Heart left ventricle (tissue), 16 donors: ENCODE measurements around the gene SLX4. TPM values are rescaled to one million over a fixed set of nuclear protein-coding genes. Genes with fewer than 3 reads are reported as not detected.

Experiments
- ATAC-seq, 4 donors: fragments of 200-7000 bp; cut with Tn5 transposase; one replicate each; pipeline ENCODE4 v1.9.1; 2020 to 2022; ENCODE audit warnings: moderate library complexity in 4 of 4, mild to moderate bottlenecking in 3 of 4, moderate number of reproducible peaks in 1 of 4
- DNase-seq, 5 donors: peaks; one replicate each; pipeline ENCODE4 v3.0.0-alpha.2; 2020
- H3K27ac ChIP-seq, 12 donors: fragments of 200-600 bp; sonication (generic) in 4 of 12; one replicate each; pipeline versions ENCODE4 v1.5.0 to v1.8.0; 2016 to 2022; ENCODE audit warnings: mild to moderate bottlenecking in 2 of 12
- H3K27me3 ChIP-seq, 9 donors: fragments of 200-600 bp; sonication (generic) in 2 of 9; one replicate each; pipeline versions ENCODE4 v1.5.1 to v1.8.0; 2016 to 2022; ENCODE audit warnings: mild to moderate bottlenecking in 3 of 9
- H3K36me3 ChIP-seq, 9 donors: fragments of 200-600 bp; sonication (generic) in 2 of 9; one replicate each; pipeline versions ENCODE4 v1.5.0 to v1.8.0; 2018 to 2022; ENCODE audit warnings: mild to moderate bottlenecking in 2 of 9
- H3K4me1 ChIP-seq, 12 donors: fragments of 200-600 bp; sonication (generic) in 4 of 12; one replicate each; pipeline versions ENCODE4 v1.5.0 to v1.8.0; 2016 to 2022; ENCODE audit warnings: mild to moderate bottlenecking in 3 of 12
- H3K4me3 ChIP-seq, 12 donors: fragments of 200-600 bp; sonication (generic) in 4 of 12; one replicate each; pipeline versions ENCODE4 v1.5.0 to v1.8.0; 2017 to 2022; ENCODE audit warnings: mild to moderate bottlenecking in 9 of 12, moderate library complexity in 4 of 12
- H3K9me3 ChIP-seq, 12 donors: fragments of 200-600 bp; sonication (generic) in 4 of 12; one replicate each; pipeline versions ENCODE4 v1.5.0 to v1.8.0; 2016 to 2022; ENCODE audit warnings: mild to moderate bottlenecking in 1 of 12
- POLR2A ChIP-seq, 2 donors: fragments of 450-650 bp; IDR thresholded peaks; one replicate each; pipeline ENCODE4 v1.6.1; 2017; ENCODE audit warnings: antibody characterized with exemption in 2 of 2, mild to moderate bottlenecking in 2 of 2, moderate library complexity in 2 of 2
- WGBS, 4 donors: extraction: QIAGEN DNeasy Blood & Tissue Kit in 2 of 4; methylation state at CpG; one replicate each; pipeline versions ENCODE4 v1.1.5 to v1.1.7; 2013 to 2018; 5-methylcytosine and 5-hydroxymethylcytosine counted together
- intact Hi-C, 10 donors: fragments of 100-400 bp; cut with DNase I; formaldehyde crosslinking; loops; one replicate each; pipeline versions ENCODE4 v1.11.1 to v1.14.2; 2022
- polyA plus RNA-seq, 2 donors: library from polyadenylated mRNA; stranded (reverse); fragments of 200-250 nt; gene quantifications; one replicate each; pipeline ENCODE4 v1.2.3, GENCODE V29; 2013
- total RNA-seq, 9 donors: library from RNA; depleted of rRNA in 2 of 9; stranded (reverse); fragments of >200 nt in 2 of 9; fragmentation: NEBNext Ultra II Directional in 3 of 9; extraction: Animal tissue kit (Norgen Biotek cat#: 25700) in 3 of 9; gene quantifications; one replicate each; pipeline versions ENCODE4 v1.1.0 to v1.2.4, GENCODE V29; 2016 to 2023
- TF ChIP-seq, protein P1 (sequence below), 12 donors: fragments of 200-600 bp; sonication (generic) in 4 of 12; IDR thresholded peaks; one replicate each; pipeline versions ENCODE4 v1.5.0 to v1.8.0; 2018 to 2022; ENCODE audit warnings: antibody characterized with exemption in 12 of 12, mild to moderate bottlenecking in 5 of 12
- donor health status: ischemic (EF 13 %, LVEDD 7.1; RV severe dilation, severe dysfunction).
- donor health status: healthy with polysubstance abuse.
- donor health status: DM: no; HTN: yes; CAD: no.
- donor health status: DM: no; HTN: no; CAD: no.
- donor health status: ischemic (EF 25% LVEDD 6.9; RV normal size, moderate dysfunction).
- donor health status: ischemic (EF 25% LVEDD 5.7; RV mildly dilated, moderate dysfunction).
- donor health status: healthy.
- donor health status: DM: yes; HTN: yes; CAD: no.
- donor health status: ischemic (EF 35%, LVEDD 5.7; RV mildly dilated, moderate dysfunction).
- donor health status: nonischemic (EF 11% LVEDD 7.7; RV severe dilation, severe dysfunction).
- donor health status: DM: yes; HTN: yes; CAD: no.
- donor health status: PGD.
- donor health status: ischemic (EF 29% LVEDD 5.4; RV normal size, mild dysfunction).
- donor health status: nonischemic (EF 23%, LVEDD 6.1; RV moderate dilation, normal function).

SLX4 gene
- total and polyA plus RNA-seq, 11 donors: 2.0 to 4.7 (median 3.1) TPM

GRCh38 chr16:3562914-3563480, 48.4 kb downstream of the SLX4 start:
- peak in 1 of 4 donors; percentile 14 for ATAC-seq

DNA sequence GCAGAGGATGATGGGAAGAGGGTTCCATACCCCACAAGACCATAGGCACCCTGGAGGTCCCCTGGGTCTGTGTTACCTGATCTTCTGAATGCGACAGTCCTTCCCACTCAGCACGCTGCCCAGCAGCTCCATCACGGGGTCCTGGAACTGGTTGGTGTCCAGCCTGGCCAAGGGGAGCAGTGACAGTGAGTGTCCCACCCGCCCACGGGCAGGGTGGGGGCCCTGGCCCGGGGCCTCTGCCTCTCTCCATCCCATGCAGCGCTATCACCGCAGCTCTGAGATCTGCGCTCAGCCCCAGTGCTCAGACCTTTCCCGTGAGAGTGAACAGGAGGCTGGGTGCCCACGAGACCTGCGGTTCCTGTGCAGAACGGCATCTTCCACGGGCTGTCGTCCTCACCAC, 49.8 kb downstream of the SLX4 start:
- TF ChIP-seq POLR2A (IDR thresholded peaks at IDR 0.05): no peak
- TF ChIP-seq, protein P1, sequence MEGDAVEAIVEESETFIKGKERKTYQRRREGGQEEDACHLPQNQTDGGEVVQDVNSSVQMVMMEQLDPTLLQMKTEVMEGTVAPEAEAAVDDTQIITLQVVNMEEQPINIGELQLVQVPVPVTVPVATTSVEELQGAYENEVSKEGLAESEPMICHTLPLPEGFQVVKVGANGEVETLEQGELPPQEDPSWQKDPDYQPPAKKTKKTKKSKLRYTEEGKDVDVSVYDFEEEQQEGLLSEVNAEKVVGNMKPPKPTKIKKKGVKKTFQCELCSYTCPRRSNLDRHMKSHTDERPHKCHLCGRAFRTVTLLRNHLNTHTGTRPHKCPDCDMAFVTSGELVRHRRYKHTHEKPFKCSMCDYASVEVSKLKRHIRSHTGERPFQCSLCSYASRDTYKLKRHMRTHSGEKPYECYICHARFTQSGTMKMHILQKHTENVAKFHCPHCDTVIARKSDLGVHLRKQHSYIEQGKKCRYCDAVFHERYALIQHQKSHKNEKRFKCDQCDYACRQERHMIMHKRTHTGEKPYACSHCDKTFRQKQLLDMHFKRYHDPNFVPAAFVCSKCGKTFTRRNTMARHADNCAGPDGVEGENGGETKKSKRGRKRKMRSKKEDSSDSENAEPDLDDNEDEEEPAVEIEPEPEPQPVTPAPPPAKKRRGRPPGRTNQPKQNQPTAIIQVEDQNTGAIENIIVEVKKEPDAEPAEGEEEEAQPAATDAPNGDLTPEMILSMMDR (IDR thresholded peaks at IDR 0.05): no peak
- DNase-seq: peak in 1 of 5 donors; percentile 37
- Histone ChIP-seq H3K4me3 (no peak overlapping the region), H3K27ac (no peak overlapping the region), H3K36me3 (peaks cover 0 to 38% (median 0%) of the 10 kb centered on the region in 9 donors), H3K9me3 (no peaks in the 10 kb centered on the region), H3K27me3 (no peaks in the 10 kb centered on the region), H3K4me1 (no peaks in the 10 kb centered on the region)
- WGBS, 4 donors: 88 to 96% (median 90%) methylated on average over 8 to 15 of the region's 15 CpGs
- intact Hi-C loops: no loop called here
- no peak for ATAC-seq

More at GRCh38 chr16:3562914-3563480, 48.4 kb downstream of the SLX4 start:
- no peaks in the 10 kb centered on the region for H3K4me1 ChIP-seq
- no peak for TF ChIP-seq POLR2A (IDR thresholded peaks at IDR 0.05)
- TF ChIP-seq, protein P1 (IDR thresholded peaks at IDR 0.05): no peak
- intact Hi-C loops: no loop called here
- peaks cover 0 to 26% (median 0%) of the 10 kb centered on the region in 9 donors for H3K36me3 ChIP-seq
- H3K27ac ChIP-seq: no peak overlapping the region
- no peaks in the 10 kb centered on the region for H3K9me3 ChIP-seq
- DNase-seq: peak in 1 of 5 donors; percentile 44
- no peaks in the 10 kb centered on the region for H3K27me3 ChIP-seq
- WGBS, 4 donors: 93 to 96% (median 94%) methylated on average over 13 to 29 of the region's 29 CpGs
- H3K4me3 ChIP-seq: no peak overlapping the region

GRCh38 chr16:3554351-3554928, 57.0 kb downstream of the SLX4 start:
- no peak overlapping the region for H3K4me3 ChIP-seq
- WGBS, 4 donors: 87 to 93% (median 93%) methylated on average over 7 of the region's 7 CpGs
- no peaks in the 10 kb centered on the region for H3K4me1 ChIP-seq
- intact Hi-C loops: loop anchor here in 1 of 10 donors (10.0 kb wide), 1 partner anchor 60 kb away; the partner anchor contains the start of gene SLX4
- TF ChIP-seq, protein P1 (IDR thresholded peaks at IDR 0.05): no peak
- TF ChIP-seq POLR2A (IDR thresholded peaks at IDR 0.05): no peak
- no peak overlapping the region for H3K27ac ChIP-seq
- no peaks in the 10 kb centered on the region for H3K27me3 ChIP-seq
- ATAC-seq: no peak
- DNase-seq: no peak
- peaks cover 0 to 36% (median 0%) of the 10 kb centered on the region in 9 donors for H3K36me3 ChIP-seq
- no peaks in the 10 kb centered on the region for H3K9me3 ChIP-seq

DNA sequence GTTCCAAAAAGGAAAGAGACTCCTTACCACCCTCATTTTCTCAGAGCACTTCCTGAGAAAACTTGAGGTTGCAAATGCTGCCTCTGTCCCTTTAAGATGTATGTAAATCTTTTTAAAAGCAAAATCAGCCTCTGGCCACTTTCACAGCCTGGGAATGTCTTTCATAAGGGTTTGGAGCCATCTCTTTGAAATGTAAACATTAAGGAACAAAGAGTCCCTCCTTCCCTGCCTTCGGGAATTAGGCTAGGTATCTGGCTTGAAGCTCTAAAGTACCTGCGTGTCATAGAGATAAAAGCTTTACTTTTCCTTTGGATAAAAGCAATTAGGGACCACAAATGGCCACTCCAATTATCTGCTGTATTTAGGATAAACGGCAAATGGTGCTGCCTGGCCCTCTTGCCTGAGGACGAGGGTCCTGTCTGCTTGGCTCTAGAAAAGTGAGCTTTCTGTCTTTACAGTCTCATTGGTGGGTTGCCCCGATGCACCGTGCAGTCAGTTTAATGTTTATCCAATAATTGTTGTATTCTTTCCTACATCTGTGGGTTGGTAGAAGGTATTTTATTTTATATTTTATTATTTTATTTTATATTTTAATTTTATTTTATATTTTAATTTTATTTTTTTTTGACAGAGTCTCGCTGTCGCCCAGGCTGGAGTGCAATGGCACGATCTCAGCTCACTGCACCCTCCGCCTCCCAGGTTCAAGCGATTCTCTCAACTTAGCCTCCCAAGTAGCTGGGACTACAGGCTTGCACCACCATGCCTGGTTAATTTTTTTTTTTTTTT, 58.1 kb downstream of the SLX4 start:
- TF ChIP-seq, protein P1 (IDR thresholded peaks at IDR 0.05): no peak
- TF ChIP-seq POLR2A (IDR thresholded peaks at IDR 0.05): no peak
- no peak overlapping the region for H3K4me3 ChIP-seq
- ATAC-seq (no peak), DNase-seq (no peak)
- intact Hi-C loops: loop anchor here in 1 of 10 donors (10.0 kb wide), 1 partner anchor 61 kb away; the partner anchor contains the start of gene SLX4
- no peaks in the 10 kb centered on the region for H3K27me3 ChIP-seq
- peaks cover 0 to 36% (median 0%) of the 10 kb centered on the region in 9 donors for H3K36me3 ChIP-seq
- H3K4me1 ChIP-seq: peaks cover 0 to 6% (median 0%) of the 10 kb centered on the region in 12 donors
- H3K27ac ChIP-seq: no peak overlapping the region
- H3K9me3 ChIP-seq: no peaks in the 10 kb centered on the region
- WGBS, 4 donors: 82 to 86% (median 82%) methylated on average over 11 of the region's 11 CpGs
